Uterus (tissue), 2 donors: ENCODE measurements around the gene CPOX.

Experiments used
- CTCF ChIP-seq, 4 experiments: fragments of 200-600 bp in 2 of 4; fragments of 450-650 bp in 2 of 4; sonication (generic) in 2 of 4; IDR thresholded peaks; one replicate each; pipeline ENCODE4 v1.5.1; 2016 to 2019; ENCODE audit warnings: antibody characterized with exemption in 4 of 4, mild to moderate bottlenecking in 2 of 4, moderate library complexity in 1 of 4
- POLR2A ChIP-seq, 2 donors: fragments of 450-650 bp; IDR thresholded peaks; one replicate each; pipeline ENCODE4 v1.6.1; 2016; ENCODE audit warnings: antibody characterized with exemption in 2 of 2, mild to moderate bottlenecking in 1 of 2, moderate library complexity in 1 of 2

- TF ChIP-seq CTCF (IDR thresholded peaks at IDR 0.05) (no peak), POLR2A (IDR thresholded peaks at IDR 0.05) (no peak)
These were observed 35.1 kb downstream of the CPOX start for GRCh38 chr3:98558100-98558827.
